GM21529 (cell line): ENCODE results near the gene ARFGAP3.

Experiments
- ATAC-seq: cut with Tn5 transposase; IDR thresholded peaks from one replicate; pipeline ENCODE4 v1.9.1; 2021; ENCODE audit not compliant: unreplicated experiment

ARFGAP3 gene

GRCh38 chr22:42865536-42865935 lies 8.5 kb upstream of the ARFGAP3 start:
- ATAC-seq = no peak

- ATAC-seq = no peak
These were observed 6.4 kb upstream of the ARFGAP3 start for GRCh38 chr22:42863349-42863961.

- no peak for ATAC-seq
These were observed 5.1 kb upstream of the ARFGAP3 start for GRCh38 chr22:42862045-42862734.

GRCh38 chr22:42860968-42861367 lies 3.9 kb upstream of the ARFGAP3 start:
- ATAC-seq = no peak

- no peak for ATAC-seq
These were observed 890 bp upstream of the ARFGAP3 start for GRCh38 chr22:42857845-42858481.

GRCh38 chr22:42856179-42856864 lies 751 bp downstream of the ARFGAP3 start:
- peak; percentile 26 for ATAC-seq

- ATAC-seq = no peak
These were observed 1.4 kb downstream of the ARFGAP3 start for GRCh38 chr22:42855721-42856120.

- no peak for ATAC-seq
These were observed 1.9 kb downstream of the ARFGAP3 start for GRCh38 chr22:42855211-42855610.

GRCh38 chr22:42848941-42849550 lies 8.0 kb downstream of the ARFGAP3 start:
- no peak for ATAC-seq

- no peak for ATAC-seq
These were observed 10.0 kb downstream of the ARFGAP3 start for GRCh38 chr22:42847110-42847509.

GRCh38 chr22:42844756-42845155 lies 12.3 kb downstream of the ARFGAP3 start:
- no peak for ATAC-seq

- ATAC-seq = no peak
These were observed 14.3 kb downstream of the ARFGAP3 start for GRCh38 chr22:42842658-42843370.

- no peak for ATAC-seq
These were observed 15.6 kb downstream of the ARFGAP3 start for GRCh38 chr22:42841444-42841843.

GRCh38 chr22:42837556-42837955 lies 19.5 kb downstream of the ARFGAP3 start:
- no peak for ATAC-seq

- ATAC-seq = no peak
These were observed 21.0 kb downstream of the ARFGAP3 start for GRCh38 chr22:42836026-42836425.

GRCh38 chr22:42834177-42834949 lies 22.7 kb downstream of the ARFGAP3 start:
- no peak for ATAC-seq

GRCh38 chr22:42833104-42833503 lies 24.0 kb downstream of the ARFGAP3 start:
- no peak for ATAC-seq

GRCh38 chr22:42831712-42832111 lies 25.4 kb downstream of the ARFGAP3 start:
- no peak for ATAC-seq

- ATAC-seq = no peak
These were observed 26.9 kb downstream of the ARFGAP3 start for GRCh38 chr22:42830161-42830560.

- ATAC-seq = no peak
These were observed 27.8 kb downstream of the ARFGAP3 start for GRCh38 chr22:42829302-42829701.
